ENCODE measurements around the gene RAB5B.
A peak's percentile ranks its signal among the peaks of the same experiment; 100 is the strongest.
"Not testable (repeated sequence)": the region's sequence is repeated elsewhere in the genome, so short reads cannot be mapped to it uniquely, and the experiment has no call there.

RAB5B gene

GRCh38 chr12:55982319-55982936 lies 8.6 kb downstream of the RAB5B start:
- no peak for DNase-seq (ENCODE audit: low read depth in 2 of 2)

DNA sequence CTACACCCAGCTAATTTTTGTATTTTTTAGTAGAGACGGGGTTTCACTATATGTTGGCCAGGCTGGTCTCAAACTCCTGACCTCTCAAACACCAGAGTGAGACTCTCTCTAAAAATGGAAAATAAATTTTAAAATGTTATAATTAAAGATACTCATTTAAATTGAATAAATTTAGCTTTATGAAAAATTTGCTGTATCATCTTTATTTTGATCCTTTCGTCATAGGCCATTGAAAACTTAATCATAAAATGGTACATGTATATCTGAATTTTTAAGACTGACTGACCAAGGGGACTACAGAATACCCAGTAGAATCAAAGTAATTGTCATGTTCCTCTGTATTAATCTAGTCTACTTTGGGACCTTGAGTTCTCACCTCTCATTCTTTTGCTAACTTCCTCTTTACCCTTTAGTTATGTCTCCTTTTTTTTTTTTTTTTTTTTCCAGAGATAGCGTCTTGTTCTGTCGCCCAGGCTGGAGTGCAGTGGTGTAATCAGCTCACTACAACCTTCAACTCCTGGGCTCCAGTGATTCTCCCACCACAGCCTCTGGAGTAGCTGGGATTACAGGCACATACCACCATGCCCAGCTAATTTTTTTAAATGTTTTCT lies 9.5 kb downstream of the RAB5B start:
- DNase-seq (ENCODE audit: low read depth in 2 of 2): no peak

- no peak for DNase-seq (ENCODE audit: low read depth in 2 of 2)
Observed at GRCh38 chr12:55984861-55985260, 11.0 kb downstream of the RAB5B start.

GRCh38 chr12:55985341-55985740 lies 11.5 kb downstream of the RAB5B start:
- DNase-seq (ENCODE audit: low read depth in 2 of 2): no peak

DNA sequence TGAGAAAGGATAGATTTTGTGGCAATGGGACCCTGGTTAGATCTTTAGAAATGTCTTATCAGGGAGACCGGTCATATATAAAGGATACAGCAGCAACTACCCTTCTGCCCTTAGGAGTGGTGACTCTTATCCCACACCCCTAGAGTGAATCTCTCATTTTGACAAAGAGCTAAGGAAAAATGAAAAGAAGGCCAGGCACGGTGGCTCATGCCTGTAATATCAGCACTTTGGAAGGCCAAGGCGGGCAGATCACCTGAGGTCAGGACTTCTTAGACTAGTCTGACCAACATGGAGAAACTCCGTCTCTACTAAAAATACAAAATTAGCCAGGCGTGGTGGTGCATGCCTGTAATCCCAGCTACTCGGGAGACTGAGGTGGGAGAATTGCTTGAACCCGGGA lies 12.1 kb downstream of the RAB5B start:
- DNase-seq (ENCODE audit: low read depth in 2 of 2): not testable (repeated sequence)

DNA sequence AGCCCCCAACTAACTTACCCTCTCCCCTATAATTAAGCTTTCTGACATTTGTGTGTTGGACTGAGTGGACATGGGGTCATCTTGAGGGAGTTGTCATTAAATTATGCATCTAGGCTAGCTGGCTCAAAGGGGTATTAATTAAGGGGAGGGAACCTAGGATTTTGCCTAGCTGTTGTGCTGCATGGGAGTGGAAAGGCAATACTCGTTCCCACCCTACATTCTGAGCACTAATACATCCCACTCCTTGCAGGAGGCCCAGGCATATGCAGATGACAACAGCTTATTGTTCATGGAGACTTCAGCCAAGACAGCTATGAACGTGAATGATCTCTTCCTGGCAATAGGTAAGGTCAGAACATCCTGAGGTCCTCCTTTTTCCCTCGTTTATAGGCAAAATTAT lies 17.2 kb downstream of the RAB5B start:
- no peak for DNase-seq (ENCODE audit: low read depth in 2 of 2)

DNA sequence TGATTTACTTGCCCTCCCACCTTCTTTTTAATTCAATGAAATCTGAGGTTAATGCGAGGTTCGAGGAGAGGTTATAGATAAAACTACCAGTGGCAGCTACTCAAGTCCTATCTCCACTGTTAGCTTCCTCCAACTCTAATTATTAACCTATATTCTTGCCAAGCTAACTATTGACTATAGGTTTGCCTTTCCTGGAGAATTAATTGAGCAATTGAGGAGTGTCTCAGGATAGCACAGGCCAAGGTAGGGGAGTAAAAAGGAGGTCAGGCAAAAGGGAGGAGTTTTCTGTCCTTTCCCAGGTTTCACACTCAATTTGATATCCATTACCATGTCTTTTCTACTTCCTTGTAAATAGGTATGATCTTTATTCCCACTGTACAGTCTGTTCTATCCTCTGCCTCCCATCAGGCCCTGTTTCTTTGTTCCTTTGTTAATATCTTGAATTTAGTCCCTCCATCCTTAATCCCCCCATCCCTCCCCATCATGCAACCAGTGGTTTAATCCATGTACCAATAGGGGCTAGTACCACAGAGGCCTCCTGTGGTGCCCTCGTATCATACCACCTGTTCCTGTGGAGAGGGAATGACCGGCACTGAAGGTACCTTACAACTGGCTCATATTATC lies 19.5 kb downstream of the RAB5B start:
- DNase-seq (ENCODE audit: low read depth in 2 of 2): no peak

DNA sequence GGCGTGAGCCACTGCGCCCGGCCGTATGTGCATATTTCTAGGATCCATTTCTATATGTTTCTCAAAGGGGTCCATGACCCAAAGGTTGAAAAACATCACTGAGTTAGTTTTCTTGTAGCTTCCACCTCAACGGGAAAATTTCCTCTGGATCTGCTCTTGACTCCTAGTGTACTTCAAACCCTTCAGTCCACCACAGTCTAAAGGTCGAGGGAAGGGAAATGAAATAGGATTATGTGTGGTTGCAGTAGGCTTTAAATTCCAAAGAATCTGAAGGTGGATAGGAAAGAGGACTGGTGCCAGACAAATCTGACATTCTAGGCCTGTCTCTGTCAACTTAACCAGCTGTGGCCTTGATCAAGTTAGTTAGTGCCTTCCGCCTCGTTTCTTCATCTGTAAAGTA lies 21.5 kb downstream of the RAB5B start:
- DNase-seq (ENCODE audit: low read depth in 2 of 2): no peak

- DNase-seq (ENCODE audit: low read depth in 2 of 2): no peak
Observed at GRCh38 chr12:55996201-55996714, 22.4 kb downstream of the RAB5B start.

DNA sequence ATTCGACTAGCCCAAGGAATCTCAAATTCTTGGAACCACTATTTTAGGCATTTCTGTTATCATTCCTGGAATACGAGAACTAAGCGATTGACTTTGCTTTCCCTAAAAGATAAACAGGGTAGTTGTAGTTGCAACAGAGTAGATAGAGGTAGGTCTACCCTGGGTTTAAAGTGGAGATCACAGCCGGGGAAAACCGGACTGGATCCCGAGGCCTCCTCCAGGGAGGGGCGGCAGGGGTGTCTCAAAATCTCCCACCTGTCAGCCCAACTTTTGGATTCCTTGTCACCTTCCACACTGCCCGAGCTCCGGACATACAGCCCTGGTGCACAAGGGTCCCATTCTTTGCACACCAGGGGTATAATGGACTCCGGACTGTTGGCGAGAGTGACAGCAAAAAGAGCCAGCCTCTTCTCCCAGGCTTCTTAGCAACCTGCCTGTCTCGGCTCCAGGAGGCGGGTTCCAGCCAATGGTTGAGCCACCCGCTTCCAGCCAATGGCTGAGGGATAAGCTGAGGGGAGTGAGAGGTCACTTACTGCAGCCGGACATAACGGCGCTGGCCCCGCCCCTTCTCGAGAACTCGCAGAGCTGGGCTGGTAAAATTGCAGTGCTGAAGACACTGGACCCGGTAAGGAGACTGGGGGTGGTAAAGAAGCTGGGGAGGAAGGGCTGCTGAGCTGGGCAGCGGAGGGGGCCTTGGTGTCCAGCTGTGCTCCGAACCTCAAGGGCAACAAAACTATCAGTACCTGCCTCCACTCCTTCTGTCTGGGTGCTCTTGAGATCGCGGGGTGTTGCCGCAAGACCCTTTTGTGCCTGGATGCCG lies 23.0 kb downstream of the RAB5B start, which contains the start of gene SUOX:
SUOX (plus strand) TSS at position 562 of the 820 bp plus-strand sequence. CDS start 4,946 bp downstream, outside the sequence.
- DNase-seq (ENCODE audit: low read depth in 2 of 2): peak; percentile 76 to 85

GRCh38 chr12:55997535-55997859 lies 23.6 kb downstream of the RAB5B start:
- DNase-seq (ENCODE audit: low read depth in 2 of 2): no peak

DNA sequence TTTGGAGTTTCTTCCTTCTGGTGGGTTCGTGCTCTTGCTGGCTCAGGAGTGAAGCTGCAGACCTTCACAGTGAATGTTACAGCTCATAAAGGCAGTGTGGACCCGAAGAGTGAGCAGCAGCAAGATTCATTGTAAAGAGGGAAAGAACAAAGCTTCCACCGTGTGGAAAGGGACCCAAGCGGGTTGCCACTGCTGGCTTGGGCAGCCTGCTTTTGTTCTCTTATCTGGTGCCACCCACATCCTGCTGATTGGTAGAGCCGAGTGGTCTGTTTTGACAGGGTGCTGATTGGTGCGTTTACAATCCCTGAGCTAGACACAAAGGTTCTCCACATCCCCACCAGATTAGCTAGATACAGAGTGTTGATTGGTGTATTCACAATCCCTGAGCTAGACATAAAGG lies 25.6 kb downstream of the RAB5B start:
- not testable (repeated sequence) for DNase-seq (ENCODE audit: low read depth in 2 of 2)

- DNase-seq (ENCODE audit: low read depth in 2 of 2): not testable (repeated sequence)
Observed at GRCh38 chr12:55999999-56000540, 26.2 kb downstream of the RAB5B start.

DNA sequence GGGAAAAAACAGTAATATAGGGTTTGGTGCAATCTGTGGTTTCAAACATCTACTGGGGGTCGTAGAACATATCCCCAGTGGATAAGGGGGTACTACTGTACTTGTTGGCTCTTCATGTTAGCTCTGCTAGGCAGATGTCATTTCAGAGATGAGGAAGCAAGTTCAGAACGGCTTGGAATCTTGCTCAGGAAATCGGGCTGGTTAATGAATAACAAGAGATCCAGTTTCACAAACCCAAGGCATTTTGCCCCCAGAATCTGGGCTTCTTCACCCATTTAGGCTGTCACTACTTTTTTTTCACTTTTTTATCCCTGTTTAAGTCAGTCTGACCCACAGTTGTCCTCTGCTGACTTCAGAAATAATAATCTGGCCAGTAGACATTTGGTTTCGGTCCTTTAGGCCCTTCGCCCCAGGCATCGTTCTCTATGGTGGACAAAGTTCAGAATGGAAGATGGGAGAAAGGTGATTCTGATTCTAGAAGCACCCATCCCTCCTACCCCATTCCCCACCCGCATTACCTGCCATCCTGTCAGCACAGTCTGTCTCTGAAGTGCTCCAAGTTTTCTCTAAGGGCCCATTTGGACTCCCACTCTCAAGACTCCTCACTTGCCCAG lies 27.7 kb downstream of the RAB5B start:
- DNase-seq (ENCODE audit: low read depth in 2 of 2): no peak

GRCh38 chr12:56003376-56003775 lies 29.5 kb downstream of the RAB5B start:
- not testable (repeated sequence) for DNase-seq (ENCODE audit: low read depth in 2 of 2)

- no peak for DNase-seq (ENCODE audit: low read depth in 2 of 2)
Observed at GRCh38 chr12:56004211-56004610, 30.3 kb downstream of the RAB5B start.

- no peak for DNase-seq (ENCODE audit: low read depth in 2 of 2)
Observed at GRCh38 chr12:56007564-56008559, 34.0 kb downstream of the RAB5B start.

DNA sequence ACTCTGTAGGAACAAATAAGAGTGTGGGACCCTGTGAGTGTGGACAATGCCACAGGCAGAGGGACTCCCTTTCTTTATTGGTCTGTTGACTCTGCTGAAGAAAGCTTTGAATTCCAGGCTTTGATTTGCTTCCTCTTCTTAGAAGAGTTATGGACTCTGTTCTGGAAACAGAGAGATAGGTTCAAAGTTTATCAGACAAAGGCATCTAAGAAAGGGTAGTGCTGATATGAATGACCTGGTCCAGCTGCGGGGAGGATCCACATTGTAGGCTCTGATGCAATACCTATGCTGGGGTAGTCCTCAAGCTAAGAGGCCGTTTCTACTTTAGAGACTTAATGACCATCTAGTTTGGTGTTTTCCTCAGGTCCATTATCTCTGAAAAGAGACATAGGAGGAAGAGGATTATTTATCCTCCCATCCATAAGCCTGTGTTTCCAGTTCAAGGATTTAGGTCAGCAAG lies 36.3 kb downstream of the RAB5B start:
- DNase-seq (ENCODE audit: low read depth in 2 of 2): no peak

DNA sequence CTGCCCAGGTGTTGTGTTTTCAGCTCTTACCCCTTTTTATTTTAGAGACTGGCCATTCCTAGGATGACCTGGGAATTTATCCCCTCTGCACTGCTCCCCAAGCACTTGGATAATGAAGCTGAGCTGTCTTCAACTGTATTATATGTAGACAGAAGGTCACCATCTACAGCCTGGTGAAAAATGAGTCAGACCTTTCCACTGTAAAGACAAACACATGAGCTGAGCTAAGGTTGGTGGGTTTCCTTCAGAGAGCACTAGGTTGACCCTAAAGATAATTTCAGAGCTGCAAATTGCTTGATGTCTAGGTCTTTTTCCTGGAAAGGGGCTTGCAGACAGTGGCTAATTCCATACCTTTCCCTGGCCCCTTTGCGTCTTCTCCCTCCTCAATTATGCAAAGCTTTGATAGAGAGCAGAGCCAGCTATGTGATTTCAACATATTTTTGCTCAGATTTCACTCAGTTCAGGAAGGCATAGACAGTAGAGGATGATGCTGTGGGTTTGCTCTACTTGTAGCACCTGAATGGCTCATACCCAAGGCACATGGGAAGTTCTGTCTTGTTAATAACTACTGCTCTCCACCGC lies 37.7 kb downstream of the RAB5B start:
- DNase-seq (ENCODE audit: low read depth in 2 of 2): no peak

DNA sequence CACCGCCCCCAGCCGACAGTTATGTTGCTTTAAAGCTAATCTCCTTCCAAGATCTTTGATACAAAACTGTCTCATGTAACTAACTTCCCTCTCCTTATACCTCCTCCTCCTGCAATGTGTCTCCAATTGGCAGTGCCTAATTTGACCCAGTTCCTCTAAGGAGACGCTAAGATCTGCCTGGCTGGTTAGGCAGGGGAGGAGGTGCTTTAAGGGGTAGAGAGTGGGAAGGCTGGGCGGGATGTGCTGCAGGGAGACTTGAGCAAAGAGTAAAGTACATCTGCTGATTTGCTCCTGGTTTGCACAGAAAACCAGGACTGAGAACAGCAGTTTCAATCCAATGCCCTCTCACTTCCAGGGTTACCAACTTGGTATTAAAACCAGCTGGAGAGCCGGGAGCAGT lies 39.6 kb downstream of the RAB5B start:
- no peak for DNase-seq (ENCODE audit: low read depth in 2 of 2)
